Measurements from ENCODE around the gene YAF2. TPM values are rescaled to one million over a fixed set of nuclear protein-coding genes. Genes with fewer than 3 reads are reported as not detected.
"Not testable (repeated sequence)": the region's sequence is repeated elsewhere in the genome, so short reads cannot be mapped to it uniquely, and the experiment has no call there.

YAF2 gene
- total RNA-seq, 1 experiment from 2014 or later, result 27.6 TPM

- ChIA-PET CTCF (no interaction called here), POLR2A (no interaction called here)
- DNase-seq (ENCODE audit: low read depth, low spot score) (no peak), ATAC-seq (no peak)
- Histone ChIP-seq H3K36me3 (ENCODE audit: control insufficient read depth, insufficient read depth, low read length) (no peaks in the 10 kb centered on the region), H3K27ac (ENCODE audit: low read length) (no peak overlapping the region; the same call in 1 of the 2 replicates), H3K4me3 (ENCODE audit: low read depth in 2 of 2, low read length in 2 of 2) (no peak overlapping the region), H3K27me3 (ENCODE audit: control insufficient read depth, insufficient read depth, low read length) (no peaks in the 10 kb centered on the region), H3K9me3 (ENCODE audit: control insufficient read depth, insufficient read depth, low read depth, low read length) (no peaks in the 10 kb centered on the region), H3K4me1 (ENCODE audit: control insufficient read depth, insufficient read depth, low read length) (peaks cover 13% of the 10 kb centered on the region; the same call in 1 of the 2 replicates)
- in situ Hi-C loops (cut with HindIII; ENCODE audit: low pct_unique_long_range_greater_than_20kb, low sequenced_read_pairs), result no loop called here
- no TSS peak for BruUV-seq (replicated peaks)
- TF ChIP-seq POLR2AphosphoS5 (IDR thresholded peaks at IDR 0.05; ENCODE audit: low read depth, low read length) (no peak), CTCF (IDR thresholded peaks at IDR 0.05) (no peak), REST (IDR thresholded peaks at IDR 0.05; ENCODE audit: insufficient read depth in 1 of 2, low read depth in 2 of 2, low read length in 1 of 2) (no peak), TCF7L2 (IDR thresholded peaks at IDR 0.05; ENCODE audit: low read depth, low read length) (no peak), SIN3A (IDR thresholded peaks at IDR 0.05; ENCODE audit: borderline replicate concordance, insufficient read depth, low read depth, low read length) (no peak)
- intact Hi-C loops (cut with micrococcal nuclease; ENCODE audit: unreplicated experiment), result no loop called here
Measured at GRCh38 chr12:42217656-42218055, 20.4 kb downstream of the YAF2 start.

GRCh38 chr12:42216737-42217136 is 21.3 kb downstream of the YAF2 start:
- CTCF ChIA-PET, result no interaction called here
- peaks cover 13% of the 10 kb centered on the region; the same call in 1 of the 2 replicates for H3K4me1 ChIP-seq (ENCODE audit: control insufficient read depth, insufficient read depth, low read length)
- H3K27me3 ChIP-seq (ENCODE audit: control insufficient read depth, insufficient read depth, low read length), result no peaks in the 10 kb centered on the region
- TF ChIP-seq POLR2AphosphoS5 (IDR thresholded peaks at IDR 0.05; ENCODE audit: low read depth, low read length), result no peak
- no peak for TF ChIP-seq TCF7L2 (IDR thresholded peaks at IDR 0.05; ENCODE audit: low read depth, low read length)
- TF ChIP-seq CTCF (IDR thresholded peaks at IDR 0.05), result no peak
- no peak for TF ChIP-seq REST (IDR thresholded peaks at IDR 0.05; ENCODE audit: insufficient read depth in 1 of 2, low read depth in 2 of 2, low read length in 1 of 2)
- no peak for TF ChIP-seq SIN3A (IDR thresholded peaks at IDR 0.05; ENCODE audit: borderline replicate concordance, insufficient read depth, low read depth, low read length)
- in situ Hi-C loops (cut with HindIII; ENCODE audit: low pct_unique_long_range_greater_than_20kb, low sequenced_read_pairs), result no loop called here
- no peaks in the 10 kb centered on the region for H3K9me3 ChIP-seq (ENCODE audit: control insufficient read depth, insufficient read depth, low read depth, low read length)
- H3K36me3 ChIP-seq (ENCODE audit: control insufficient read depth, insufficient read depth, low read length), result no peaks in the 10 kb centered on the region
- H3K27ac ChIP-seq (ENCODE audit: low read length), result no peak overlapping the region
- no peak for DNase-seq (ENCODE audit: low read depth, low spot score)
- no peak for ATAC-seq
- H3K4me3 ChIP-seq (ENCODE audit: low read depth in 2 of 2, low read length in 2 of 2), result no peak overlapping the region
- POLR2A ChIA-PET, result interaction anchor here (1.1 kb wide), 1 partner anchor 19 kb away, joined by 3 read pairs; no protein-coding TSS in a partner anchor
- intact Hi-C loops (cut with micrococcal nuclease; ENCODE audit: unreplicated experiment), result no loop called here
- BruUV-seq (replicated peaks), result no TSS peak

GRCh38 chr12:42215759-42216158 is 22.3 kb downstream of the YAF2 start:
- intact Hi-C loops (cut with micrococcal nuclease; ENCODE audit: unreplicated experiment); H3K27me3 ChIP-seq (ENCODE audit: control insufficient read depth, insufficient read depth, low read length); H3K4me3 ChIP-seq (ENCODE audit: low read depth in 2 of 2, low read length in 2 of 2); CTCF ChIA-PET; BruUV-seq (replicated peaks); H3K36me3 ChIP-seq (ENCODE audit: control insufficient read depth, insufficient read depth, low read length); ATAC-seq; H3K9me3 ChIP-seq (ENCODE audit: control insufficient read depth, insufficient read depth, low read depth, low read length); H3K27ac ChIP-seq (ENCODE audit: low read length); DNase-seq (ENCODE audit: low read depth, low spot score); in situ Hi-C loops (cut with HindIII; ENCODE audit: low pct_unique_long_range_greater_than_20kb, low sequenced_read_pairs): not testable (repeated sequence)
- POLR2A ChIA-PET, result interaction anchor here (1.1 kb wide), 1 partner anchor 19 kb away, joined by 3 read pairs; no protein-coding TSS in a partner anchor
- H3K4me1 ChIP-seq (ENCODE audit: control insufficient read depth, insufficient read depth, low read length), result peaks cover 13% of the 10 kb centered on the region; the same call in 1 of the 2 replicates

Measured in Panc1 (cell line).